Common myeloid progenitor, CD34-positive (primary cell): Measurements from ENCODE around the gene ZNF445.

Experiments used
- CTCF ChIA-PET: fragments of 350-600 bp; sonication (Branson Sonifier 250); formaldehyde crosslinking; loops from one replicate; lab custom pipeline; 2021; ENCODE audit warnings: antibody characterized with exemption; lab: Charles Lee
- POLR2A ChIA-PET: fragments of 350-600 bp; sonication (Branson Sonifier 250); formaldehyde crosslinking; loops from one replicate; lab custom pipeline; 2021; ENCODE audit warnings: antibody characterized with exemption; lab: Charles Lee
- DNase-seq, 3 donors: peaks; one replicate each; pipeline versions ENCODE4 v3.0.0 to v3.0.0-alpha.2; 2013
- H3K27ac ChIP-seq, 2 experiments: 1 replicate in 1 of 2; 2 replicates in 1 of 2; pipeline ENCODE4 v1.7.0; 2013; ENCODE audit warnings: inconsistent platforms in 2 of 2, low read length in 2 of 2, mild to moderate bottlenecking in 2 of 2, low read depth in 1 of 2, moderate library complexity in 1 of 2; ENCODE audit not compliant: severe bottlenecking in 2 of 2, insufficient read depth in 1 of 2, poor library complexity in 1 of 2
- H3K27me3 ChIP-seq, 5 experiments: replicated peaks in 2 of 5; 1 replicate in 3 of 5; 2 replicates in 2 of 5; pipeline versions ENCODE4 v1.6.1 to v1.7.0; 2013; ENCODE audit warnings: low read length in 4 of 5, mild to moderate bottlenecking in 2 of 5, moderate library complexity in 2 of 5, inconsistent platforms in 1 of 5; ENCODE audit not compliant: insufficient read depth in 5 of 5, control insufficient read depth in 4 of 5
- H3K36me3 ChIP-seq, 4 experiments: 1 replicate in 2 of 4; 2 replicates in 2 of 4; pipeline versions ENCODE4 v1.6.1 to v1.7.0; 2013; ENCODE audit warnings: low read length in 3 of 4, control low read depth in 1 of 4, mild to moderate bottlenecking in 1 of 4; ENCODE audit not compliant: control insufficient read depth in 4 of 4, insufficient read depth in 4 of 4
- H3K4me1 ChIP-seq, 4 experiments: 1 replicate in 3 of 4; 2 replicates in 1 of 4; pipeline versions ENCODE4 v1.6.1 to v1.7.1; 2013; ENCODE audit warnings: low read length in 3 of 4, mild to moderate bottlenecking in 3 of 4, control low read depth in 1 of 4, inconsistent platforms in 1 of 4, moderate library complexity in 1 of 4; ENCODE audit not compliant: control insufficient read depth in 4 of 4, insufficient read depth in 4 of 4; ENCODE audit errors: control extremely low read depth in 1 of 4
- H3K4me3 ChIP-seq, 7 experiments: 1 replicate in 4 of 7; 2 replicates in 3 of 7; pipeline versions ENCODE4 v1.5.1 to v1.7.0; 2013; ENCODE audit warnings: mild to moderate bottlenecking in 7 of 7, low read length in 6 of 7, moderate library complexity in 6 of 7, inconsistent platforms in 2 of 7, low read depth in 2 of 7, control low read depth in 1 of 7; ENCODE audit not compliant: insufficient read depth in 4 of 7, control insufficient read depth in 1 of 7; ENCODE audit errors: extremely low read depth in 1 of 7
- H3K9me3 ChIP-seq, 5 experiments: 1 replicate in 4 of 5; 2 replicates in 1 of 5; pipeline versions ENCODE4 v1.6.1 to v1.7.1; 2013; ENCODE audit warnings: low read length in 4 of 5, mild to moderate bottlenecking in 2 of 5, inconsistent platforms in 1 of 5, low read depth in 1 of 5, moderate library complexity in 1 of 5; ENCODE audit not compliant: control insufficient read depth in 4 of 5, insufficient read depth in 2 of 5; ENCODE audit errors: control extremely low read depth in 1 of 5
- WGBS: methylation state at CpG from one replicate; pipeline ENCODE4 v1.1.5; 2013; ENCODE audit not compliant: insufficient coverage; 5-methylcytosine and 5-hydroxymethylcytosine counted together

The ZNF445 gene

DNA sequence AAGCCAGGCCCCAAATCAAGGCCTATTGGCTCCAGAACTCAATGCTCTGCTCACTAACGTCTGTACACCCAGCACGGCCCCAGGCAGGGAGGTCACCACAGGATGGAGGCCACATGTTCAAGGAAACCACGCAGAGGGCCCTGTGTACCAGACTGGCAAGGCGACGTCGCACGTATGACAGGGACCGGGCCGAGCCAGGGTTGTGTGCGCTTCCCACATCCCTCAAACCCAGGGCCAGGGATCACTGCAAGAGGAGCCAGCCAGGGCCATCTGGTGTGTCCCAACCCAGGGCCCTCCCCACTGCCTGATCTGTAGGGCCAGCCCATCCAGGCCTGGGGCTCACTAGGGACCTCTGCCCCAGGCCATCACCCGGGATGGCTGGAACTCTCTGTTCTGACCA is 62.0 kb downstream of the ZNF445 start:
- POLR2A ChIA-PET, result no interaction called here

GRCh38 chr3:44414517-44415090 is 62.9 kb downstream of the ZNF445 start:
- no peak overlapping the region for H3K4me3 ChIP-seq
- H3K27ac ChIP-seq, result no peak overlapping the region
- H3K9me3 ChIP-seq, result no peaks in the 10 kb centered on the region
- no peak for DNase-seq
- POLR2A ChIA-PET, result no interaction called here
- no peaks in the 10 kb centered on the region for H3K27me3 ChIP-seq
- H3K36me3 ChIP-seq, result no peaks in the 10 kb centered on the region
- WGBS, result 96% methylated on average over 11 of the region's 11 CpGs
- H3K4me1 ChIP-seq, result peaks cover 0 to under 1% (median 0%) of the 10 kb centered on the region in 4 experiments
- CTCF ChIA-PET, result interaction anchor here (2.2 kb wide), 1 partner anchor 10 kb away, joined by 5 read pairs; no protein-coding TSS in a partner anchor

More for the DNA sequence above, 62.0 kb downstream of the ZNF445 start:
- no peak for DNase-seq
- H3K27me3 ChIP-seq, result no peaks in the 10 kb centered on the region
- 97% methylated on average over 11 of the region's 11 CpGs for WGBS
- CTCF ChIA-PET, result interaction anchor here (2.2 kb wide), 1 partner anchor 9 kb away, joined by 5 read pairs; no protein-coding TSS in a partner anchor
- no peaks in the 10 kb centered on the region for H3K9me3 ChIP-seq
- H3K27ac ChIP-seq, result no peak overlapping the region
- H3K4me3 ChIP-seq, result no peak overlapping the region
- H3K4me1 ChIP-seq, result no peaks in the 10 kb centered on the region
- no peaks in the 10 kb centered on the region for H3K36me3 ChIP-seq

DNA sequence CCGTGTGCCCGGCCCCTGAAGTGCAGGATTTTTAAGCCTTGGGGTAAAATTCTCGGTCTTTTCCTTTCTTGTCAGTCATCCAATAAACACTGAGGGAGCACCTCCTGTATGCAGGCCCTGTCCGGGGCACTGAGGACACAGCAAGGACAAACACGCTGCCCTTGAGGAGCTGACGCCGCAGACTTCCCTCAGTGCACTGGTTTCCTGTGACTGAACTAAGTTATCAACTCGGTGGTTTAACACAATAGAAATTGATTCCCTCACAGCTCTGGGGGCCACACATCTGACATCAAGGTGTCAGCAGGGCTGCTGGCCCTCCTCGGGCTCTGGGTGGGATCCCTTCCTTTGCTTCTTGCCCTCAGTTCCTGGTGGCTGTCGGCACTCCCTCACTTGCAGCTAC is 65.1 kb downstream of the ZNF445 start:
- ChIA-PET POLR2A (interaction anchor here (0.7 kb wide), 1 partner anchor 350 kb away, joined by 3 read pairs; no protein-coding TSS in a partner anchor), CTCF (interaction anchor here (0.9 kb wide), 1 partner anchor 11 kb away, joined by 3 read pairs; no protein-coding TSS in a partner anchor)
- H3K4me1 ChIP-seq, result peaks cover 0 to 2% (median 1%) of the 10 kb centered on the region in 4 experiments
- H3K27ac ChIP-seq, result no peak overlapping the region
- H3K9me3 ChIP-seq, result no peaks in the 10 kb centered on the region
- DNase-seq, result no peak
- WGBS, result 88% methylated on average over 8 of the region's 10 CpGs
- no peaks in the 10 kb centered on the region for H3K27me3 ChIP-seq
- no peak overlapping the region for H3K4me3 ChIP-seq
- no peaks in the 10 kb centered on the region for H3K36me3 ChIP-seq

GRCh38 chr3:44411031-44411645 is 66.3 kb downstream of the ZNF445 start:
- Histone ChIP-seq H3K36me3 (no peaks in the 10 kb centered on the region), H3K27me3 (no peaks in the 10 kb centered on the region), H3K9me3 (no peaks in the 10 kb centered on the region), H3K27ac (no peak overlapping the region), H3K4me3 (no peak overlapping the region), H3K4me1 (peaks cover 0 to 2% (median 1%) of the 10 kb centered on the region in 4 experiments)
- WGBS, result 95% methylated on average over 8 of the region's 11 CpGs
- ChIA-PET POLR2A (no interaction called here), CTCF (interaction anchor here (1.0 kb wide), 2 partner anchors 11 to 87 kb away, joined by 3 read pairs; no protein-coding TSS in a partner anchor)
- no peak for DNase-seq

DNA sequence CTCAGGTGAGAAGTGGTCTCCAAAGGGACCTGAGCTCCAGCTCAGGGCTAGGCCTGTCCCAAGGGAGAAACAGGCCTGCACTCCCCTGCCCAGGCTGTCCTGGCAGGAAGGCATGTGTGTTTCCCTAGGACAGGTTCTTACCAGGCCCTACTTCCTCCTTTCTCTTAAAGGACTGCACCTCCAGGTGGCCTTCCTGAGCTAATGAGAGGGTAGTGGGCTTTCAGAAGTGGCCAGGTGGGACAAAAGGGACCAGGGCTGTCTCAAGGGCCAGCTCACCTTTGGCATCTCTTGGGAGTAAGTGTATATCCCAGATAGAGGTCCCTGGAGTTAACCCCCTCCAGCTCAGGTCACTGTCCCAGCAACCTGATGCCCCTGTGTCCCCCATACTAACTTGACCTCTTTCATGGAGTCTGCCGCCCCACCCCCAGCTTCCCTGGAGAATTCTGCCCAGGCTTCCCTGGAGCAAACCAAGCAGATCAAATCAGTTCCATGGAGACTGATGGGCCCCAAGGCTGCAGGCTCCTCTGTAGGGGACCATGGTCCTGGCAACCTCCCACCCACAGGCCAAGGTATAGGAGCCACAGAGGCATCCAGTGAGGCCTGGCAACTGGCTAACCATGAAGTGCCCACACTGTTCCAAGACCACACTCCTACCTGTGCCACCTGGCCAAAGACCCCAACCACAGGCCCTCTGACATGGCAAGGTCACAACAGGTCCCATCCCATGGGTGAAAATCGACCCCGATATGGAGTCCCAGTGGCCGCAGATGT is 67.6 kb downstream of the ZNF445 start:
- DNase-seq, result no peak
- H3K9me3 ChIP-seq, result no peaks in the 10 kb centered on the region
- H3K27me3 ChIP-seq, result no peaks in the 10 kb centered on the region
- H3K4me3 ChIP-seq, result no peak overlapping the region
- POLR2A ChIA-PET, result no interaction called here
- CTCF ChIA-PET, result interaction anchor here (1.2 kb wide), 1 partner anchor 11 kb away, joined by 3 read pairs; no protein-coding TSS in a partner anchor
- H3K4me1 ChIP-seq, result peaks cover 0 to 2% (median 1%) of the 10 kb centered on the region in 4 experiments
- no peak overlapping the region for H3K27ac ChIP-seq
- 90% methylated on average over 2 of the region's 4 CpGs for WGBS
- no peaks in the 10 kb centered on the region for H3K36me3 ChIP-seq

GRCh38 chr3:44402548-44402947 is 74.9 kb downstream of the ZNF445 start:
- CTCF ChIA-PET, result interaction anchor here (0.6 kb wide), 3 partner anchors 47 to 100 kb away, joined by 4 to 5 read pairs (median 4); no protein-coding TSS in a partner anchor

More at GRCh38 chr3:44402548-44402947, 74.9 kb downstream of the ZNF445 start:
- 100% methylated on average over 1 of the region's 3 CpGs for WGBS
- no peak overlapping the region for H3K4me3 ChIP-seq
- H3K36me3 ChIP-seq, result peaks cover 2 to 17% (median 9%) of the 10 kb centered on the region in 4 experiments
- DNase-seq, result no peak
- no peaks in the 10 kb centered on the region for H3K4me1 ChIP-seq
- H3K27me3 ChIP-seq, result no peaks in the 10 kb centered on the region
- POLR2A ChIA-PET, result no interaction called here
- H3K27ac ChIP-seq, result no peak overlapping the region
- no peaks in the 10 kb centered on the region for H3K9me3 ChIP-seq
